ENCODE measurements around the gene CACNA2D4. TPM values are rescaled to one million over a fixed set of nuclear protein-coding genes. Genes with fewer than 3 reads are reported as not detected.

The CACNA2D4 gene
- total RNA-seq, 4 donors from 2014 or later, result 10.1 to 16.2 (median 11.4) TPM

DNA sequence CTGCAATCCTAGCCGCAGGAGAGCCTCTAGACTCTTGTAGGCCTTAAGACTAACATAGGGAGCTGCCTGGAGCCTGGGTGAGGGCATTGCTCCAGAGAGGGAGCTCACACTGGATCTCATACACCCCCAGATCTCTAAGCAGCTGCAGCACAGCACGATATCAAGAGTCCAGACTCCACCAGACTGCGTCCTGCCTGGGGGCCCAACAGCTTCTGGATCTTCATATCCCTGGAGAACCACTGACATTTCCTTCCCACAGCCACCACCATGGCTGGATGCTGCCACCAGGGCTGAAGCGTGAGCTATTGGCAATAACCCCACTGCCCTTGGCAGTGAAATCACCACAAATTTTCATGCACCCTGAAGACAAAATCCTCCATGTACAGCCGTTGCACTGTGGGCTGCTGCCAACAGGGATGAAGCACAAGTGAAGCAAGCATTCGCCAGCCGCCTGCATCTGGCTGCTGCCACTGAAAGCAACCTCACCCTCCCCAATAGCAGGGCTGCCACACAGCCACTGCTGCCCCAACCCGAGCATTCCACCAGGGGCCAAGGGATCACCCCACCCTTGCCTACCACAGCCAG lies 28.2 kb downstream of the CACNA2D4 start:
- Histone ChIP-seq H3K4me1 (no peaks in the 10 kb centered on the region), H3K9me3 (peaks cover 0 to 52% (median 6%) of the 10 kb centered on the region in 4 donors), H3K27ac (no peak overlapping the region), H3K27me3 (no peaks in the 10 kb centered on the region), H3K36me3 (no peaks in the 10 kb centered on the region), H3K4me3 (no peak overlapping the region)
- no peak for DNase-seq (ENCODE audit: low spot score in 2 of 2)
- no peak for TF ChIP-seq EP300 (IDR thresholded peaks at IDR 0.05)
- TF ChIP-seq POLR2A (IDR thresholded peaks at IDR 0.05), result no peak
- TF ChIP-seq, protein P1, sequence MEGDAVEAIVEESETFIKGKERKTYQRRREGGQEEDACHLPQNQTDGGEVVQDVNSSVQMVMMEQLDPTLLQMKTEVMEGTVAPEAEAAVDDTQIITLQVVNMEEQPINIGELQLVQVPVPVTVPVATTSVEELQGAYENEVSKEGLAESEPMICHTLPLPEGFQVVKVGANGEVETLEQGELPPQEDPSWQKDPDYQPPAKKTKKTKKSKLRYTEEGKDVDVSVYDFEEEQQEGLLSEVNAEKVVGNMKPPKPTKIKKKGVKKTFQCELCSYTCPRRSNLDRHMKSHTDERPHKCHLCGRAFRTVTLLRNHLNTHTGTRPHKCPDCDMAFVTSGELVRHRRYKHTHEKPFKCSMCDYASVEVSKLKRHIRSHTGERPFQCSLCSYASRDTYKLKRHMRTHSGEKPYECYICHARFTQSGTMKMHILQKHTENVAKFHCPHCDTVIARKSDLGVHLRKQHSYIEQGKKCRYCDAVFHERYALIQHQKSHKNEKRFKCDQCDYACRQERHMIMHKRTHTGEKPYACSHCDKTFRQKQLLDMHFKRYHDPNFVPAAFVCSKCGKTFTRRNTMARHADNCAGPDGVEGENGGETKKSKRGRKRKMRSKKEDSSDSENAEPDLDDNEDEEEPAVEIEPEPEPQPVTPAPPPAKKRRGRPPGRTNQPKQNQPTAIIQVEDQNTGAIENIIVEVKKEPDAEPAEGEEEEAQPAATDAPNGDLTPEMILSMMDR (IDR thresholded peaks at IDR 0.05), result no peak
- WGBS, 2 donors, result 89 to 91% methylated on average over 8 of the region's 8 CpGs

DNA sequence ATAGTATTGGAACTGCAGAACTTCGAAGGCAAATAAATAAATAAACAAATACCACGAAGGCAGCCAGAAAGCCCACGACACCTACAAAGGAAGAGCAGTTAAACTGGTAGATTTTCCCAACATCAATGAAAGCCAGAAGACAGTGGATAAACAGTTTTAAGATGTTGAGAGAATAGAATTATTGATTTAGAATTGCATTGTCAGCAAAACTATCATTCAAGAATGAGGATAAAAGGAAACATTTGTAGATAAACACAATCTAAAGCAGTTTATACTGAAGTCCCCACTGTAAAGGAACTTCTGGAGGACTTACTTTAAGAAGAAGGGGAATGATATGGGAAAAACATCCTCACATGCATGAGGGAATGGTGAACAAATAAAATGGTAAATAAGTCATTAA lies 29.5 kb downstream of the CACNA2D4 start:
- TF ChIP-seq EP300 (IDR thresholded peaks at IDR 0.05) (no peak), POLR2A (IDR thresholded peaks at IDR 0.05) (no peak)
- TF ChIP-seq, protein P1 (IDR thresholded peaks at IDR 0.05), result no peak
- H3K4me1 ChIP-seq, result no peaks in the 10 kb centered on the region
- no peak overlapping the region for H3K27ac ChIP-seq
- no peaks in the 10 kb centered on the region for H3K36me3 ChIP-seq
- no peak for DNase-seq (ENCODE audit: low spot score in 2 of 2)
- H3K4me3 ChIP-seq, result no peak overlapping the region
- peaks cover 0 to 48% (median 6%) of the 10 kb centered on the region in 4 donors for H3K9me3 ChIP-seq
- WGBS, 2 donors, result 78 to 86% methylated on average over 3 of the region's 3 CpGs
- no peaks in the 10 kb centered on the region for H3K27me3 ChIP-seq

DNA sequence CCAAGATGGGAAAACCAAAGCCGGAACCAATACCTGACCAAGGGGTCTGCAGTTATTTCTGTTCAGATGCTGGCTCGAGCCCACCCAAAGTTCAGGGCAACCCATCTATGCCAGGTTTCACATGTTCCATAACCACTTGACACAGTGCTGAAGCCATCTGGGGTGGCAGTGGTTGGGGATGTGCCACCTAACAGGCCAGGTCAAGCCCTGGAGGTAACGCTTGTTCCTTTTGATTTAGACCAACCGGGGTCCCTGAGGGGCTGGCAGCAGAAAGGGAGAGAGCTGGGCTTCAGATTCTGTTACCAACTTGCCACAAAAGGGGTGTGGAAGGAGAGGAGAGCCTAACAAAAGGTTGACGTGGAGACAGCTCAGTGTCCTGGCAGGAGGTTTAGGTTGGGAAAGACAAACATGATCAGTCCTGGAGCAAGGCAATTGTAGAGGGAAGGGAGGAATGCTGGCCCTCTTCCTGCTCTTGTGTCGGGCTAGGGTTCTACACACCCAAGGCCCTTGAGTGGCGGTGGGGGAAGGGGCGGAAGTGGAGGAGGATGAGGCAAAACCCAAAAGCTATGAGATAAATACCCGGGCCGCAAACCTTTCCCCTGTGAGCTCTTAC lies 31.9 kb downstream of the CACNA2D4 start:
- no peak for DNase-seq (ENCODE audit: low spot score in 2 of 2)
- TF ChIP-seq, protein P1 (IDR thresholded peaks at IDR 0.05), result no peak
- no peak for TF ChIP-seq POLR2A (IDR thresholded peaks at IDR 0.05)
- TF ChIP-seq EP300 (IDR thresholded peaks at IDR 0.05), result no peak
- WGBS, 2 donors, result 83 to 84% methylated on average over 10 of the region's 10 CpGs

DNA sequence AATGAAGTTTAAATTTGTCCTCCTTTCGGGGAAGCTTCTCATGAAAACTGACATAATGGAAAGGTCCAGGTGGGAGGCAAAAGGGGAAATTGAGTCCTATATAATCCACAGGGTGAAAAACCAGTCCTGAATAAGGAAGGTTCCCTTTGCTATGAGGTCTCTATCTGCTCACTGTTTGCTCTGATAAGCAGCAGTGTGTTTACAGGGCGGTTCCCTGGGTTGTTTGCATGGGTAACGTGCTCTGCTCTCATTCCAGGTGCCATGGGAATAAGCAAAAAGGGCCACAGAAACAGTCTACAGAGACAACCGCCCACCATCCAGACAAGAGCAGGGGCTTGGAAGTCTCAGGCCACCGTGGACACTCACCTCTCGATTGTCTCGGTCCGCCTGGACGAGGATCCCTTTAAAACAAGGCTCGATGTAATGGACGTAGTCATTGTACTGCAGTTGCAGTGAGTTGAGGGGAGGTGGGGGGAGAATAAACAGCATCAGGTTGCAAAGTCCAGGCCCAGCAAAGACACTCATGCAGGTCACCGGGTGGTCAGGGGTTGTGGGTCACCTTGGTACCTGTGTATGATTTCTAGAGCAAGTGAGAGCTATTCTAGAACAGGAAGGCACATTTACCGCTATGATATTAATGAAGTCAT lies 32.7 kb downstream of the CACNA2D4 start:
- TF ChIP-seq EP300 (IDR thresholded peaks at IDR 0.05) (no peak), POLR2A (IDR thresholded peaks at IDR 0.05) (no peak)
- TF ChIP-seq, protein P1 (IDR thresholded peaks at IDR 0.05), result no peak
- Histone ChIP-seq H3K4me1 (no peaks in the 10 kb centered on the region), H3K27me3 (no peaks in the 10 kb centered on the region), H3K27ac (no peak overlapping the region), H3K9me3 (peaks cover 0 to 17% (median 0%) of the 10 kb centered on the region in 4 donors), H3K36me3 (no peaks in the 10 kb centered on the region), H3K4me3 (no peak overlapping the region)
- no peak for DNase-seq (ENCODE audit: low spot score in 2 of 2)
- WGBS, 2 donors, result 74 to 93% methylated on average over 13 of the region's 13 CpGs

More for the DNA sequence above, 31.9 kb downstream of the CACNA2D4 start:
- H3K4me1 ChIP-seq, result no peaks in the 10 kb centered on the region
- H3K9me3 ChIP-seq, result peaks cover 0 to 25% (median 0%) of the 10 kb centered on the region in 4 donors
- H3K4me3 ChIP-seq, result no peak overlapping the region
- H3K27ac ChIP-seq, result no peak overlapping the region
- H3K36me3 ChIP-seq, result no peaks in the 10 kb centered on the region
- no peaks in the 10 kb centered on the region for H3K27me3 ChIP-seq

GRCh38 chr12:1885082-1885596 lies 33.3 kb downstream of the CACNA2D4 start:
- WGBS, 2 donors, result 91 to 94% methylated on average over 5 of the region's 5 CpGs

More at GRCh38 chr12:1885082-1885596, 33.3 kb downstream of the CACNA2D4 start:
- Histone ChIP-seq H3K4me1 (no peaks in the 10 kb centered on the region), H3K9me3 (peaks cover 0 to 11% (median 0%) of the 10 kb centered on the region in 4 donors), H3K27me3 (no peaks in the 10 kb centered on the region), H3K27ac (no peak overlapping the region), H3K4me3 (no peak overlapping the region), H3K36me3 (no peaks in the 10 kb centered on the region)
- TF ChIP-seq POLR2A (IDR thresholded peaks at IDR 0.05) (no peak), EP300 (IDR thresholded peaks at IDR 0.05) (no peak)
- TF ChIP-seq, protein P1 (IDR thresholded peaks at IDR 0.05), result no peak
- no peak for DNase-seq (ENCODE audit: low spot score in 2 of 2)
